PFSK-1 (cell line): ENCODE results near the gene HSF5. TPM values are rescaled to one million over a fixed set of nuclear protein-coding genes. Genes with fewer than 3 reads are reported as not detected.

ENCODE experiments used
- FOXP2 ChIP-seq: optimal IDR thresholded peaks from 2 replicates; pipeline ENCODE3; 2011; ENCODE audit warnings: borderline replicate concordance, control low read depth, inconsistent platforms; ENCODE audit not compliant: insufficient read depth; ENCODE audit errors: extremely low read length, extremely low read depth
- POLR2AphosphoS5 ChIP-seq: IDR thresholded peaks from 2 replicates; pipeline ENCODE4 v1.6.1; 2012; ENCODE audit warnings: low read depth, mild to moderate bottlenecking, control low read depth, low read length, moderate library complexity
- REST ChIP-seq, 2 experiments: IDR thresholded peaks; 2 replicates each; pipeline versions ENCODE4 v1.6.1 to v1.8.0; 2011 to 2012; ENCODE audit warnings: low read depth in 2 of 2, low read length in 2 of 2, control low read depth in 1 of 2, inconsistent platforms in 1 of 2, mild to moderate bottlenecking in 1 of 2, moderate library complexity in 1 of 2; ENCODE audit not compliant: insufficient read depth in 1 of 2
- SIN3A ChIP-seq: IDR thresholded peaks from 2 replicates; pipeline ENCODE4 v1.6.1; 2012; ENCODE audit warnings: mild to moderate bottlenecking, low read length, moderate library complexity, borderline replicate concordance; ENCODE audit not compliant: insufficient read depth
- TAF1 ChIP-seq: IDR thresholded peaks from 2 replicates; pipeline ENCODE4 v1.6.1; 2012; ENCODE audit warnings: low read length, control low read depth, borderline replicate concordance; ENCODE audit not compliant: insufficient read depth
- polyA plus RNA-seq: library from polyadenylated mRNA; unstranded; fragments of >200 nt; gene quantifications from one replicate; pipeline ENCODE4 v1.2.1, GENCODE V29; 2012; ENCODE audit warnings: low read depth, missing spikeins; ENCODE audit not compliant: insufficient read length

Gene HSF5, protein sequence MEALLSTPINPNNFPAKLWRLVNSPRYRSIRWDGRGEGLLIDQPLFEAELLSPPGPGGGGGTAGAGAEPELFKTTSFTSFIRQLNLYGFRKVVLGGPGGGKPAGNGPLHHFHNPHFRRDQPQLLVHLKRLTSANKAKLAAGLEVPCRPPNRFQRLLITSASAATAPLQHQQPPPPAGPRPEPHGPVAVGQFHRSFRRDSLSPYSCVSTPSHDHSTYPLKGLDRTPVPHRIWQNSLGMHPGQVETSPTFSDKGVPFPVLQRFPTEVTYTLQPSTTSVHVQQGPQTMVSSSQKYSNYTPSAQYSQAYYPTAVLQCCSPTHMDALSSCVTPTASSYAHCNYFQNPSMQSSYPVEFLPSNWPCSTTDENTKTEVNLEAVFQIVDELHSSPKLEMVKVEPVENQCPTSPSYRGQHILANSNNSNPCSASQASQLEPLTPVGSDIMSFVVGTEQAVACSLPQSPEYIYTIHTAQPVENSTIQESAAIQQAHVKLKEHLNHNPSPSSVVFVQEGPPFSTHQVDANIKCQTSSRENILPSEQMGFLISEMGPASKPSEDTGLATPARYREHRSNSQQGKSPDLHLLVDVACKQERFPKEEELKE
- polyA plus RNA-seq, result not detected

DNA sequence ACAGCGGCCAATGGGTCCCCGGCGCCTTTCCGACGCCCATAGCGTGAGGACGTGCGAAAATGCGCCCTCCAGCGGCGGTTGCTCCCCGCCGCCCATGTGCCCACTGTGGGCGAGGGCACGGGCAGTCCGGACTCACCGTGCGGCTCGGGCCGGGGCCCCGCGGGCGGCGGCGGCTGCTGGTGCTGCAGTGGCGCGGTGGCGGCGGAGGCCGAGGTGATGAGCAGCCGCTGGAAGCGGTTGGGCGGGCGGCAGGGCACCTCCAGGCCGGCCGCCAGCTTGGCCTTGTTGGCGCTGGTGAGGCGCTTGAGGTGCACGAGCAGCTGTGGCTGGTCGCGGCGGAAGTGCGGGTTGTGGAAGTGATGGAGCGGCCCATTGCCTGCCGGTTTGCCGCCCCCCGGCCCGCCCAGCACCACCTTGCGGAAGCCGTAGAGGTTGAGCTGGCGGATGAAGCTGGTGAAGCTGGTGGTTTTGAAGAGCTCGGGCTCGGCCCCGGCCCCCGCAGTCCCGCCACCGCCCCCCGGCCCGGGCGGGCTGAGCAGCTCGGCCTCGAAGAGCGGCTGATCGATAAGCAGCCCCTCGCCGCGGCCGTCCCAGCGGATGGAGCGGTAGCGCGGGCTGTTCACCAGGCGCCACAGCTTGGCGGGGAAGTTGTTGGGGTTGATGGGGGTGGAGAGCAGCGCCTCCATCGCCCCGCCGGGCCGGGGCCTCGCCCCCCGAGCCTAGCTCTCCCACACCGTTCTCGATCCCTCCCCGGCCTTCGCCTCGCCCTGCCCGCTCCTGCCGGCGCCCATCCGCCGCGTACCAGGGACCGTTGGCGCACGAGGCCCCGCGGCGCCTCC lies at the start of gene HSF5:
Gene HSF5 (minus strand): TSS at position 820 of the 839 bp plus-strand sequence. CDS start 134 bp downstream, at position 686.
- TF ChIP-seq POLR2AphosphoS5, result no peak
- no peak for TF ChIP-seq TAF1
- no peak for TF ChIP-seq REST (IDR thresholded peaks at IDR 0.05; ENCODE audit: insufficient read depth in 1 of 2, low read depth in 2 of 2, low read length in 2 of 2)
- no peak for TF ChIP-seq FOXP2
- no peak for TF ChIP-seq SIN3A

DNA sequence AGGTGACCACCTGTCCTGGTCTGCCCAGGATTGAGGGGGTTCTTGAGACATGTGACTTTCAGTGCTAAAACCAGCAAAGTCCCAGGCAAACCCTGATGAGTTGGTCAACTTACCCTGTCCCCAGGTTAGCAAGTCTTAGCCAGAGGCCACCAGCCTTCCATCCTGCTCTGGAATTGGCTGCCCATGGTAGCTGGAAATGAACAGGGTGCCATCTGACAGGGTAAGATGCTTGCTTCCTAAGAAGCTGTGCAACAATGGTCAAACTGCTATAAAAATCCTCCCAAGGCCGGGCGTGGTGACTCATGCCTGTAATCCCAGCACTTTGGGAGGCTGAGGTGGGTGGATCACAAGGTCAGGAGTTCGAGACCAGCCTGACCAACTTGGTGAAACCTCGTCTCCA lies 49.1 kb upstream of the HSF5 start:
- TF ChIP-seq REST (IDR thresholded peaks at IDR 0.05; ENCODE audit: insufficient read depth in 1 of 2, low read depth in 2 of 2, low read length in 2 of 2), result no peak

- no peak for TF ChIP-seq POLR2AphosphoS5
- no peak for TF ChIP-seq TAF1
- TF ChIP-seq FOXP2, result no peak
- no peak for TF ChIP-seq REST (IDR thresholded peaks at IDR 0.05; ENCODE audit: insufficient read depth in 1 of 2, low read depth in 2 of 2, low read length in 2 of 2)
- TF ChIP-seq SIN3A, result no peak
Measured at GRCh38 chr17:58536542-58536941, 48.3 kb upstream of the HSF5 start.

- TF ChIP-seq FOXP2, result no peak
- TF ChIP-seq TAF1, result no peak
- no peak for TF ChIP-seq POLR2AphosphoS5
- no peak for TF ChIP-seq SIN3A
- TF ChIP-seq REST (IDR thresholded peaks at IDR 0.05; ENCODE audit: insufficient read depth in 1 of 2, low read depth in 2 of 2, low read length in 2 of 2), result no peak
Measured at GRCh38 chr17:58535431-58535830, 47.2 kb upstream of the HSF5 start.
